Esophagus squamous epithelium (tissue), 5 donors: ENCODE results near the gene TBC1D2B. TPM values are rescaled to one million over a fixed set of nuclear protein-coding genes. Genes with fewer than 3 reads are reported as not detected.

Experiments
- DNase-seq: peaks from one replicate; lab custom pipeline; 2025; lab: John Stamatoyannopoulos, UW
- H3K27ac ChIP-seq, 4 donors: fragments of 200-600 bp; sonication (generic); one replicate each; pipeline ENCODE4 v1.5.1; 2016 to 2019; ENCODE audit warnings: mild to moderate bottlenecking in 1 of 4
- H3K27me3 ChIP-seq, 4 donors: fragments of 200-600 bp; sonication (generic); 1 replicate in 3 of 4; 2 replicates in 1 of 4; pipeline versions ENCODE4 v1.5.1 to v1.6.0; 2017 to 2021; ENCODE audit warnings: antibody characterized with exemption in 1 of 4
- H3K36me3 ChIP-seq, 3 donors: fragments of 200-600 bp; sonication (generic); one replicate each; pipeline ENCODE4 v1.5.1; 2016 to 2019
- H3K4me1 ChIP-seq, 3 donors: fragments of 200-600 bp; sonication (generic); one replicate each; pipeline ENCODE4 v1.5.1; 2017 to 2019
- H3K4me3 ChIP-seq, 4 donors: fragments of 200-600 bp; sonication (generic); 1 replicate in 3 of 4; 2 replicates in 1 of 4; pipeline ENCODE4 v1.5.1; 2016 to 2019; ENCODE audit warnings: mild to moderate bottlenecking in 2 of 4, moderate library complexity in 1 of 4
- H3K9me3 ChIP-seq, 3 donors: fragments of 200-600 bp; sonication (generic); one replicate each; pipeline ENCODE4 v1.5.1; 2016 to 2019
- POLR2A ChIP-seq, 4 donors: fragments of 450-650 bp; IDR thresholded peaks; one replicate each; pipeline ENCODE4 v1.6.1; 2017; ENCODE audit warnings: antibody characterized with exemption in 4 of 4, mild to moderate bottlenecking in 4 of 4, moderate library complexity in 3 of 4
- WGBS, 2 donors: methylation state at CpG; one replicate each; pipeline ENCODE4 v1.1.5; 2018; 5-methylcytosine and 5-hydroxymethylcytosine counted together
- intact Hi-C: fragments of 100-400 bp; cut with DNase I; formaldehyde crosslinking; loops from one replicate; pipeline ENCODE4 v1.15.0; 2022
- total RNA-seq, 4 donors: library from RNA; depleted of rRNA; stranded (reverse); fragments of >200 nt; gene quantifications; one replicate each; pipeline ENCODE4 v1.1.0, GENCODE V29; 2016
- TF ChIP-seq, protein P1 (sequence below), 6 experiments: fragments of 450-650 bp in 4 of 6; fragments of 200-600 bp in 2 of 6; sonication (generic) in 2 of 6; IDR thresholded peaks; one replicate each; pipeline ENCODE4 v1.5.1; 2016 to 2019; ENCODE audit warnings: antibody characterized with exemption in 6 of 6, mild to moderate bottlenecking in 4 of 6, moderate library complexity in 4 of 6
- donor health status: DM: yes; HTN: yes; CAD: no.

TBC1D2B gene
- total RNA-seq, 4 donors from 2014 or later: 13.0 to 30.7 (median 17.8) TPM

GRCh38 chr15:78063970-78064385 is 13.5 kb downstream of the TBC1D2B start:
- intact Hi-C loops: no loop called here
- Histone ChIP-seq H3K4me1 (peaks cover 63 to 98% (median 76%) of the 10 kb centered on the region in 3 donors), H3K27ac (peak overlapping the region; percentile 14 to 90 (median 76)), H3K4me3 (no peak overlapping the region), H3K27me3 (no peaks in the 10 kb centered on the region), H3K36me3 (no peaks in the 10 kb centered on the region), H3K9me3 (no peaks in the 10 kb centered on the region)
- 76 to 80% methylated on average over 5 of the region's 5 CpGs for WGBS, 2 donors
- no peak for DNase-seq
- TF ChIP-seq, protein P1, sequence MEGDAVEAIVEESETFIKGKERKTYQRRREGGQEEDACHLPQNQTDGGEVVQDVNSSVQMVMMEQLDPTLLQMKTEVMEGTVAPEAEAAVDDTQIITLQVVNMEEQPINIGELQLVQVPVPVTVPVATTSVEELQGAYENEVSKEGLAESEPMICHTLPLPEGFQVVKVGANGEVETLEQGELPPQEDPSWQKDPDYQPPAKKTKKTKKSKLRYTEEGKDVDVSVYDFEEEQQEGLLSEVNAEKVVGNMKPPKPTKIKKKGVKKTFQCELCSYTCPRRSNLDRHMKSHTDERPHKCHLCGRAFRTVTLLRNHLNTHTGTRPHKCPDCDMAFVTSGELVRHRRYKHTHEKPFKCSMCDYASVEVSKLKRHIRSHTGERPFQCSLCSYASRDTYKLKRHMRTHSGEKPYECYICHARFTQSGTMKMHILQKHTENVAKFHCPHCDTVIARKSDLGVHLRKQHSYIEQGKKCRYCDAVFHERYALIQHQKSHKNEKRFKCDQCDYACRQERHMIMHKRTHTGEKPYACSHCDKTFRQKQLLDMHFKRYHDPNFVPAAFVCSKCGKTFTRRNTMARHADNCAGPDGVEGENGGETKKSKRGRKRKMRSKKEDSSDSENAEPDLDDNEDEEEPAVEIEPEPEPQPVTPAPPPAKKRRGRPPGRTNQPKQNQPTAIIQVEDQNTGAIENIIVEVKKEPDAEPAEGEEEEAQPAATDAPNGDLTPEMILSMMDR (IDR thresholded peaks at IDR 0.05): no peak
- TF ChIP-seq POLR2A (IDR thresholded peaks at IDR 0.05): no peak

DNA sequence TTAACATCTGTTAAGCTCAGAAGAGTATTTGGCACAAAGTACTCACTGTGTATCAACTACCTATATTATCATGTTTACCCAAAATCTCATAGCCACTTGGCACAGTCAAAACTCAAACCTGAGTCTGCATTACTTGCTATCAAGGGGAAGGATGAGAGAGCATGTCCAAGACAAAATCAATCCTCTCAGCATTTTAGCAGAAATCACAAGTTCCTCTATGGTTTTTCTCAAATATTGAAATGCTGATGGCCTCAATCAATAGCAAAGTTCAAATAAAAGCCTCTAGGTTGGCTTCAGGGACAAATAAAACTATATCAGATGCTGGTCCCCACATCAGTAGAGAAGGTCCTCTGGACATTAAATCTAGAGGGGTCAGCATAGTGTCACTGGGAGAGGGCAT is 14.3 kb downstream of the TBC1D2B start:
- intact Hi-C loops: no loop called here
- Histone ChIP-seq H3K4me1 (peaks cover 63 to 98% (median 76%) of the 10 kb centered on the region in 3 donors), H3K4me3 (no peak overlapping the region), H3K27ac (peak overlapping the region; percentile 14 to 90 (median 76)), H3K9me3 (no peaks in the 10 kb centered on the region), H3K27me3 (no peaks in the 10 kb centered on the region), H3K36me3 (no peaks in the 10 kb centered on the region)
- TF ChIP-seq, protein P1 (IDR thresholded peaks at IDR 0.05): no peak
- no peak for TF ChIP-seq POLR2A (IDR thresholded peaks at IDR 0.05)
- DNase-seq: no peak

GRCh38 chr15:78061963-78062427 is 15.5 kb downstream of the TBC1D2B start:
- H3K36me3 ChIP-seq: no peaks in the 10 kb centered on the region
- H3K4me3 ChIP-seq: peak overlapping the region in 2 of 4 donors; percentile 8 to 29
- no peaks in the 10 kb centered on the region for H3K27me3 ChIP-seq
- peak overlapping the region; percentile 22 to 74 (median 60) for H3K27ac ChIP-seq
- 3 to 10% methylated on average over 6 of the region's 6 CpGs for WGBS, 2 donors
- H3K4me1 ChIP-seq: peaks cover 58 to 98% (median 75%) of the 10 kb centered on the region in 3 donors
- no peak for DNase-seq
- TF ChIP-seq POLR2A (IDR thresholded peaks at IDR 0.05): no peak
- TF ChIP-seq, protein P1 (IDR thresholded peaks at IDR 0.05): no peak
- intact Hi-C loops: no loop called here
- no peaks in the 10 kb centered on the region for H3K9me3 ChIP-seq

- H3K27ac ChIP-seq: peak overlapping the region in 3 of 4 donors; percentile 61 to 78 (median 74)
- no peaks in the 10 kb centered on the region for H3K27me3 ChIP-seq
- H3K4me3 ChIP-seq: no peak overlapping the region
- no peak for DNase-seq
- H3K4me1 ChIP-seq: peaks cover 60 to 98% (median 75%) of the 10 kb centered on the region in 3 donors
- intact Hi-C loops: no loop called here
- H3K36me3 ChIP-seq: no peaks in the 10 kb centered on the region
- H3K9me3 ChIP-seq: no peaks in the 10 kb centered on the region
- 88 to 92% methylated on average over 3 to 5 of the region's 5 CpGs for WGBS, 2 donors
- no peak for TF ChIP-seq POLR2A (IDR thresholded peaks at IDR 0.05)
- TF ChIP-seq, protein P1 (IDR thresholded peaks at IDR 0.05): no peak
Observed at GRCh38 chr15:78060232-78060631, 17.3 kb downstream of the TBC1D2B start.

GRCh38 chr15:78059110-78059839 is 18.2 kb downstream of the TBC1D2B start:
- no peaks in the 10 kb centered on the region for H3K27me3 ChIP-seq
- H3K36me3 ChIP-seq: no peaks in the 10 kb centered on the region
- WGBS, 2 donors: 20 to 27% methylated on average over 1 to 2 of the region's 3 CpGs
- no peak overlapping the region for H3K4me3 ChIP-seq
- H3K9me3 ChIP-seq: no peaks in the 10 kb centered on the region
- no peak for TF ChIP-seq POLR2A (IDR thresholded peaks at IDR 0.05)
- intact Hi-C loops: no loop called here
- no peak for DNase-seq
- H3K4me1 ChIP-seq: peaks cover 59 to 98% (median 74%) of the 10 kb centered on the region in 3 donors
- H3K27ac ChIP-seq: peak overlapping the region; percentile 56 to 78 (median 68)
